ENCODE results near the gene TMEM259. TPM values are rescaled to one million over a fixed set of nuclear protein-coding genes. Genes with fewer than 3 reads are reported as not detected.

Gene TMEM259
- total RNA-seq, 1 donor from 2014 or later = 106 TPM

GRCh38 chr19:979318-979741 is 41.6 kb downstream of the TMEM259 start:
- intact Hi-C loops (cut with DNase I) = no loop called here
- DNase-seq (ENCODE audit: missing footprints) (no peak), ATAC-seq (no peak)

- DNase-seq (ENCODE audit: missing footprints) = no peak
- no peak for ATAC-seq
- intact Hi-C loops (cut with DNase I) = no loop called here
Measured at GRCh38 chr19:977058-977464, 43.9 kb downstream of the TMEM259 start.

GRCh38 chr19:976476-976875 is 44.4 kb downstream of the TMEM259 start:
- ATAC-seq (no peak), DNase-seq (ENCODE audit: missing footprints) (no peak)
- intact Hi-C loops (cut with DNase I) = no loop called here

DNA sequence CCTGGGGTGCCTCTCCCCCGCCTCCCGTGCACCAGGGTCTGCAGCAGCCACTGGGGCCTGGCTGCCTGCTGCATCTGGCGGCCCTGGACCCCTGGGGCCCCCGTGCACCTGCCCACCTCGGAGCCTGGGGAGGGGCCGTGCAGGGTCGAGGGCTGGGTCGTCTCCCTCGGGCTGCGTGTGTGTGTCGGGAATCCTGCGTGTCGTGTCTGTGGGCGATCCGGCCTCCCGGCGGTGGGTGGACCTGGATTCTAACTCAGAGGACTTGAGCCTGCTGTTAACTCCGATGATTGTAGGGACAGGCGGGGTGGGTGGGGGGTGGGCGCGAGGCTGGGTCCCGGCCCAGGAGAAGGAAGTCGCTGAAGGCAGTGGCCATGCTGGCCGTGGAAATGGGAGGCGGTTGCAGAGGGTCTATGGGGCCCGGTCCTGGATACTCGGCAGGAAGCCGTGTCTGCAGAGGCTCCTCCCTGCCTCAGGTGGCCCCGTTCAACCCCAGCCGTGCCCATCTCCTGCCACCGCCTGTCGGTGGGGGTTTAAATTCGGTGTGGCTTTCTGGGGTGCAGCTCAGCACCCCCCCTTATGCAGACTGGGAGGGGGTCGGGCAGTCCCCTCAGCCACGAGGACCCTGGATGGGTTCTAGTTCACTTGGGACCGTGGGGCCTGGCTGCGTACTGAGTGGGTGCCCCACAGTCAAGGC is 46.2 kb downstream of the TMEM259 start:
- DNase-seq (ENCODE audit: missing footprints) (no peak), ATAC-seq (no peak)
- intact Hi-C loops (cut with DNase I) = no loop called here

- ATAC-seq (no peak), DNase-seq (ENCODE audit: missing footprints) (no peak)
- intact Hi-C loops (cut with DNase I) = no loop called here
Measured at GRCh38 chr19:973726-974563, 47.0 kb downstream of the TMEM259 start.

DNA sequence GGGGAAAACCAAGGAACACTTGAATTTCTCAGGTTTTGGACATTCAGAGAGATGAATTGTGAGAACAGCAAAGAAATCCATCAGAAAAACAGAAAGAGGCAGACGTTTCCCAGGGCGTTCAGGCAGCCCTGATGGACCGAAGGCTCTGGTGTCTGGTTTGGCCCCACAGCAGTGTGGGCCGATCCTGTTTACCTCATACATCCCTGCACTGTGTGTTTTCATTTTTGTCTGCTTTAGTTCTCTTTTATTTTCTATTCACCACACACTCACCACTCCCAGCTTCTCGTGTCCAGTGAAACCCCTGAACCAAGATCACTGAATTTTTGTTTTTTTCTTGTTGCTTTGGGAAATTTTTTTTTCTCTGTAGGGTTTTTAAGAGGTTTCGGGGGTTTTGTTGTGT is 48.6 kb downstream of the TMEM259 start:
- intact Hi-C loops (cut with DNase I) = no loop called here
- ATAC-seq (no peak), DNase-seq (ENCODE audit: missing footprints) (no peak)

DNA sequence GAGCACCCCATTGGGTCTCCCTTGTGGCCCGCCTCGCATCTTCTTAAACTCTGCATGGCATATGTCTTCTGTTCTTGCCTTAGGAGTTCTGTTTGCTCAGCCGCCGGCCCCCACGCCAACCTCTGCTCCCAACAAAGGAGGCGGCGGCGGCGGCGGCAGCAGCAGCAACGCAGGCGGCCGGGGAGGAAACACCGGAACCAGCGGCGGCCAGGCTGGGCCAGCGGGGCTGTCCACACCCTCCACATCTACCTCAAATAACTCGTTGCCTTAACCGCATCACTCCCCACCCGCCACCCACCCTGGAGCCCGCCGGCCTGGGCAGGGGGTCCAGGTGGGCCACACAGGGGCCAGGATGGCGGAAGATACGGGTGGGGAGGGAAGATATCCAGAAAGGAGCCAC is 49.1 kb downstream of the TMEM259 start:
- intact Hi-C loops (cut with DNase I) = no loop called here
- ATAC-seq = no peak
- DNase-seq (ENCODE audit: missing footprints) = no peak

GRCh38 chr19:970695-971094 is 50.2 kb downstream of the TMEM259 start:
- intact Hi-C loops (cut with DNase I) = no loop called here
- no peak for DNase-seq (ENCODE audit: missing footprints)
- no peak for ATAC-seq

GRCh38 chr19:966485-967088 is 54.3 kb downstream of the TMEM259 start:
- intact Hi-C loops (cut with DNase I) = no loop called here
- ATAC-seq = no peak
- no peak for DNase-seq (ENCODE audit: missing footprints)

DNA sequence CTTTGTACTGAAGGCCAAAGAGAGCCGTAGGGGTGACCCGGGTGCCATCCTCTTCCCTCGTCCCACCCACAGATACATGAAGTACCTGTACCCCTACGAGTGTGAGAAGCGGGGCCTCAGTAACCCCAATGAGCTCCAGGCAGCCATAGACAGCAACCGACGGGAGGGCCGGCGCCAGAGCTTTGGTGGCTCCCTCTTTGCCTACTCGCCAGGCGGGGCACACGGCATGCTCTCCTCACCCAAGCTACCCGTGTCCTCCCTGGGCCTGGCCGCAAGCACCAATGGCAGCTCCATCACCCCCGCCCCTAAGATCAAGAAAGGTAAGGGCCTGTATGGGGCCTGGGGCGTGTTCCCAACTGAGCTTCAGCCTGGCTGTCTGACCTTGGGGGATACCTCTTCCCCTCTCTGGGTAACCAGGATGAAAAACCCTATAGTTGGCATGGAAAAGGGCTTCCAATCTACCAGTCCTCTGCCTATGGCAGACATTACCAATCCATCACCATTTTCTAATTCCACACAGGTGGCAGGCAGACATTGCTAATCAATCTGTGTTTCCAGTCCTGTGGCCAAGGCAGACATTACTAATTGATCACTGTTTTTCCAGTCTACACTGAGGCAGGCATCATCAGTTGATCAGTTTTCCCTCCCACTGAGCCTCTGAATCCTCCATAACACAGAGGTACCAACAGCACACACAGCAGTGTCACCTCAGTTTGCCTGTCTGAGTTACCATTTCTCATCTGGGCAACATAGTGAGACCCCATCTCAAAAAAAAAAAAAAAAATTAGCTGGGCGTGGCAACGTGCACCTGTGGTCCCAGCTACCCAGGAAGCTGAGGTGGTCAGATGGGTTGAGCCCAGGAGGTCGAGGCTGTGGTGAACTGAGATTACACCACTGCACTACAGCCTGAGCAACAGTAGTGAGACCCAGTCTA is 55.9 kb downstream of the TMEM259 start:
- no peak for ATAC-seq
- no peak for DNase-seq (ENCODE audit: missing footprints)
- intact Hi-C loops (cut with DNase I) = no loop called here

DNA sequence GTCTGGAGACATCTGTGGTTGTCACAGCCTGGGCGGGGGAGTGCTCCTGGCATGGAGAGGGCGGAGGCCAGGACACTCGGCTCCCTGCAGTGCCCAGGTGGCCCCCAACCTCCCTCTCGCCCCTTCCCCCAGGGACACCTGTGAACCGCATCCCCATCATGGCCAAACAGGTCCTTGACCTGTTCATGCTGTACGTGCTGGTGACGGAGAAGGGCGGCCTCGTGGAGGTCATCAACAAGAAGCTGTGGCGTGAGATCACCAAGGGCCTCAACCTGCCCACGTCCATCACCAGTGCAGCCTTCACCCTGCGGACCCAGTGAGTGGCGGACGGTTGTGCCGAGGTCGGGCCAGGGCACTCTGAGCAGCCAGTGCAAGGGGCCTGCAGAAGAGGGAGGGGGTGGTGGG is 56.8 kb downstream of the TMEM259 start:
- no peak for ATAC-seq
- intact Hi-C loops (cut with DNase I) = no loop called here

DNA sequence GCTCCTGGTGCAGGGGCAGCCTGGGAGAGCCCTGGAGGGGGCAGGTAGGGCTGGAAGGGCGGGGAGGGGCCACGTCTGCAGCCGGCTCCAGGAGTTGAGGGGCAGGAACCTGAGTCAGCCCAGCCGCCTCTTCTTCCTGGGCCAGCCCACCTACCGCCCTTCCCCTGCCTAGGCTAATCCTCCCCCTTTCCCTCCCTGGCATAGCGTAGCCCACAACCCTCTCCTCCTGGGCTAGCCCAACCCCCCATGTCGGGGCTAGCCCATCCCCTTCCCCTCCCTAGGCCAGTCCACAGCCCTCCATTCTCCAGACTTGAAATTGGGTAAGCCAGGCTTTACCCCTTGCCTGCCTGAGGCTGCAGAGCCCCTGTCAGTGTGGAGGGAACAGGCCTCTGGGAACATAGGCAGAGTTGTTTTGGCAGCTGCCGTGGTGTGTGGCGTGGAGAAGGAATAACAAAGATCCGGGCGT is 57.4 kb downstream of the TMEM259 start:
- intact Hi-C loops (cut with DNase I) = no loop called here
- ATAC-seq = no peak
- DNase-seq (ENCODE audit: missing footprints) = no peak

More for the DNA sequence above, 56.8 kb downstream of the TMEM259 start:
- DNase-seq (ENCODE audit: missing footprints) = no peak

GRCh38 chr19:962683-963400 is 58.1 kb downstream of the TMEM259 start:
- intact Hi-C loops (cut with DNase I) = no loop called here
- DNase-seq (ENCODE audit: missing footprints) = no peak
- ATAC-seq = no peak

DNA sequence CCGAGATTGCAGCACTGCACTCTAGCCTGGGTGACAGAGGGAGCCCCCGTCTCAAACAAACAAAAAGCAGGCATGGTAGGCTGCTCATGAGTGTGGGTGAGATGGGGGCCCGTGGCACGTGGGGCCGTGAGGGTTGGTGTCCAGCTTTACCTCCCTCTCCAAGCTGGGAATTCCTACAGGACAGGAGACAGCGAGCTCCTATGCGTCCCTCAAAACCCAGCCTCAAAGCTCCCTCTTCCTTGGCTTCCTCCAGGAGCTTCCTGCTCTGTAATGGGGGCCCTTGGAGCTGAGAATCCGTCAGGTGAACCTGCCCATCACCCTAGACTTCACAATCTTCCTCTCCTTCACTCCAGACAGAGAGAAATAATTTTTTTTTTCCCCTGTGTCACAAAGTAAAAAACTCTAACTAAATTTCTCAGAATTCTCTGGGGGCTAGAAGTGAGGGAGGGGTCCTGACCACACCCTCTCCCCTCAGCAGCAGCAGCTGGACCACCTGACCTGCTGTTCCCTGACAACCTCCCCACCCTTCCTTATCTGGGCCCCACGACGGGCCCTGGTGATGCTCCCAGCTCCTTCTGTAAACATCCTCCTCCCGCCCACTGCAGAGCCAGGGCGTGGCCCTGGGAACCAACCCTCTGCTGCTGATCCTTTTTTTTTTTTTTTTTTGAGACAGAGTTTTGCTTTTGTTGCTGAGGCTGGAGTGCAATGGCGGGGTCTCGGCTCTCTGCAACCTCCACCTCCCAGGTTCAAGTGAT is 58.9 kb downstream of the TMEM259 start:
- DNase-seq (ENCODE audit: missing footprints) (no peak), ATAC-seq (no peak)
- intact Hi-C loops (cut with DNase I) = no loop called here

- DNase-seq (ENCODE audit: missing footprints) (no peak), ATAC-seq (no peak)
- intact Hi-C loops (cut with DNase I) = no loop called here
Measured at GRCh38 chr19:960601-960938, 60.4 kb downstream of the TMEM259 start.

GRCh38 chr19:960020-960419 is 60.9 kb downstream of the TMEM259 start:
- no peak for DNase-seq (ENCODE audit: missing footprints)
- intact Hi-C loops (cut with DNase I) = no loop called here
- no peak for ATAC-seq
